ENCODE results near the gene OXGR1.
"Not testable (repeated sequence)": the region's sequence is repeated elsewhere in the genome, so short reads cannot be mapped to it uniquely, and the experiment has no call there.

Gene OXGR1

DNA sequence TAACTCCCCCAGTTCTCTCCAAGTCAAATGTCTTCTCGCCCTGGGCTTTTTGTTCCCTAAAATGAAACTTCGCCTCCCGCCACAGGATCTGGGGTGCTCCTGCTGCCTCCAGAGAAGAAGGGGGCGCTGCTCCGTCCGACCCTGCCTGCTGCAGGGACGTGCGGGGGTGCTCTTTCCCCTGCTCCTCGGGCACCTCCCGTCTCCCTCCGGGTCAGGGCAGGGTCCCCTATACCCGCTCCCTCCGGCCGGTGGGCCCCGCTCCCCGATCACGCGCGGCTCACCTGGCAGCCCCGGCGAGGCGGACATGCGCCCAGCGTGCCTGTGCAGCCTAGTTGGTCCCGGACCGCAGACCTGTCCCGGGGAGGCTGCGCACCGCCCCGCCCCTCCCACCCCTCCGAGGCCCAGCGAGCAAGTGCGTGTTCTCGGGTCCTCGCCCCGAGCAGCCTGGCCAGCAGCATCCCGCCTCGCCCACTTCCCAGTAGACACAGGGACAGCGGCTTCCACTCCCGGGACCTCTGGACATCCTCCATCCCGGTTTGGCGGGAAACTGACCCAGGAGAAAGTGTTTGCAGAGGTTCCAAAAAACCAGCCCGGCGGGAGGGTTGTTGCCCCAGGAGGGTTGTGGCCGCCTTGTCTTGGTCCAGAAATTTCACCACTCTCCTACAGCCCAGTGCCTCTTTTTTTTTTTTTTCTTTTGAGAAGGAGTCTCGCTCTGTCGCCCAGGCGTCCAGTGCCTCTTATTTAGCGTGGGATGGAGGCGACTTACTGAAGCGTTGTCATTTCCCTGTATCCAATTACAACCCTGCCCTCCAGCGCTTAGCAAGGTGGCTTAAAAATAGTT is at the start of gene OXGR1:
TSS of gene OXGR1 (minus strand) at position 460 of the 841 bp plus-strand sequence. CDS start 6,717 bp downstream, outside the sequence.
- TF ChIP-seq, protein P1, sequence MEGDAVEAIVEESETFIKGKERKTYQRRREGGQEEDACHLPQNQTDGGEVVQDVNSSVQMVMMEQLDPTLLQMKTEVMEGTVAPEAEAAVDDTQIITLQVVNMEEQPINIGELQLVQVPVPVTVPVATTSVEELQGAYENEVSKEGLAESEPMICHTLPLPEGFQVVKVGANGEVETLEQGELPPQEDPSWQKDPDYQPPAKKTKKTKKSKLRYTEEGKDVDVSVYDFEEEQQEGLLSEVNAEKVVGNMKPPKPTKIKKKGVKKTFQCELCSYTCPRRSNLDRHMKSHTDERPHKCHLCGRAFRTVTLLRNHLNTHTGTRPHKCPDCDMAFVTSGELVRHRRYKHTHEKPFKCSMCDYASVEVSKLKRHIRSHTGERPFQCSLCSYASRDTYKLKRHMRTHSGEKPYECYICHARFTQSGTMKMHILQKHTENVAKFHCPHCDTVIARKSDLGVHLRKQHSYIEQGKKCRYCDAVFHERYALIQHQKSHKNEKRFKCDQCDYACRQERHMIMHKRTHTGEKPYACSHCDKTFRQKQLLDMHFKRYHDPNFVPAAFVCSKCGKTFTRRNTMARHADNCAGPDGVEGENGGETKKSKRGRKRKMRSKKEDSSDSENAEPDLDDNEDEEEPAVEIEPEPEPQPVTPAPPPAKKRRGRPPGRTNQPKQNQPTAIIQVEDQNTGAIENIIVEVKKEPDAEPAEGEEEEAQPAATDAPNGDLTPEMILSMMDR (conservative IDR thresholded peaks at IDR 0.05; ENCODE audit: control insufficient read depth, insufficient read depth, low read depth, low read length), result no peak
- DNase-seq (ENCODE audit: low read depth), result no peak
- H3K4me3 ChIP-seq (ENCODE audit: control insufficient read depth, low read depth, low read length), result peak within 1 kb of the TSS; percentile 38

DNA sequence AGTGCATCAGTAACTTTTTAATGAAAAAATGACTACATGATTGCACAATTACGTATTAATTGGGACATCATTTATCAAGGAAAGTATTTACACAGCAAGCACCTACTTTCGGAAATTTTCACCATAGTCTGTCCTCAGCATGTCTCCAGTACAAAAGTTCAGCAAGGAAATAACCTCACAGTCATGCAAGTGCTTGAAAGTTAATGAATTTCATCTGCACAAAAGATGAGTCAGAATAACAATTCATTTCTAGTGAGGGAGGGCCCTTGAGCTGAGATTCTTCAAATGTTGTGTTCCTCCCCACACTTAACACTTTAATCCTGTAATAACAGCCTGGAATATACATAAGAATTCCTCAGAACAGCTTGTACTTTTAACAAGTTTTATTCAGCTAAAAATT is 49.0 kb upstream of the OXGR1 start:
- H3K4me3 ChIP-seq (ENCODE audit: control insufficient read depth, low read depth, low read length), result no peak overlapping the region
- DNase-seq (ENCODE audit: low read depth), result peak; percentile 96
- TF ChIP-seq, protein P1 (conservative IDR thresholded peaks at IDR 0.05; ENCODE audit: control insufficient read depth, insufficient read depth, low read depth, low read length), result no peak

DNA sequence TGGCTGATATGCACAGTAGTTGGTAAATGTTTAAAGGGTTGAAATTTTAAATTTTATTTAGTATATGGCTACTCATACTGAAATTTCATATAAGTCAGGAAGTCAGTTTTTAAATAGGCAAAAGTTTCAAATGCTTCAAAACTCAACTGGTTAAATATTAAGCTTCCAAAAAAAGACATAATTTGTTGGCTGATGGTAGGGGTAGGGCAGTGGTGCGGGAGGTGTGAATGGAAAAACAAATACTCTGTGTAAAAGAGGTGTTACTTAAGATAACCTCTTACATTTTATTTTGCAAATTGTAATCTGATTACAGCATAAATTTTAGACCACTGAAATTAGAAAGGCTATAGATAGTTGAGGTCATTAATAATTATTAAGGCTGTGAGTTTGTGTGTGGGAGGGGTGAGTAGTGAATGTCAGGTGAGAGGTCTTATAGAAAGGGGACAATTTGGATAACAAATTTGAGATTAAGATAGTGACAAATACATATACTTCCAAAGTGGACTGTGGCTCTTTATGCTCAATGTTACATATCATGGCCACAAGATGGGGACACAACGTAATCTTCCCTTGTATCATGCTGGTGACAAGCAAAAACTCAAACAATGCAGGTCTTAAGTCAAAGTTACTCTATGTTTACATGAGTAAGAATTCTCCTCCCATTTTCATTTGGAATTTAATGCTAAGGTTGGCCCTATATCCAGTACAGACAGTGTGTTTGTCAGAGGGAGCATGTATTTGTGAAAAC is 36.6 kb upstream of the OXGR1 start:
- no peak overlapping the region for H3K4me3 ChIP-seq (ENCODE audit: control insufficient read depth, low read depth, low read length)
- peak; percentile 77 for DNase-seq (ENCODE audit: low read depth)
- TF ChIP-seq, protein P1 (conservative IDR thresholded peaks at IDR 0.05; ENCODE audit: control insufficient read depth, insufficient read depth, low read depth, low read length), result peak; percentile 50

DNA sequence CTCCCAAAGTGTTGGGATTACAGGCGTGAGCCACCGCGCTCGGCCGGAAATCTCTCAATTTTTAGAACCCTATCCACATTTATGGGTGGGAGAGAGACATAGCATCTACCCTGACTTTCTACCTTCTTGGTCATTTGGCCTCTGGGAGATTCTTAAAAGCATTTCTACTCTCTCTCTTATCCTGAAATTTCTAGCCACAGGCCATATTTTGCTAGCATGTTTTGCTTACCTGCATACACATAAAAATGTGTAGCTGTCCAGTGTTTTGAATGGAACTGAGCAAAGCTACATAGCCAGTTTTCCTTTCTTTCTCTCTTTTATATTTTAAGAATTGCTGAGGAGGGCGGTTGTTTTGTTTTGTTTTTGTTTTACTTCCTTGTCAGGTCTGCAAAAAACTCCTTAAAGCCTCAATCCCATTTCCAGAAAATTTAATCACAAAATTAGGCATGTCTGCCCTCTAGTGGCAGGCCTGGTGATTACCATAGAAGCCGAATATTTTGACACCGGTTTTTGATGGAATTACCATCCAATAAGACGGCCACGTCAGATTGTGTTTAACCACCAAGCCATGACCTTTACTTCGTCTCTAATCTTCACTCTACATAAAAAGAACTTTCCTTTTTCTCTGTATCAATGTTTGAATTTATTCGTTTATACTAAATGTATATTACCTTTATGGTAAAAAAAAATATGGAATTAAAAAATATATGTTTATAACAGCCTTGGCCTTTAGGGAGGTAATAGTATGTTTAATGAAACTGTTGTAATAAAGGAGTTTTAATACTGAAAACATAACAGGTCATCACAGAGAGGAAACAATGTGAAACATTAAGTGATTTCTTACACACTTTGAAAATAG is 34.4 kb upstream of the OXGR1 start:
- TF ChIP-seq, protein P1 (conservative IDR thresholded peaks at IDR 0.05; ENCODE audit: control insufficient read depth, insufficient read depth, low read depth, low read length), result peak; percentile 85
- H3K4me3 ChIP-seq (ENCODE audit: control insufficient read depth, low read depth, low read length), result no peak overlapping the region
- peak; percentile 67 for DNase-seq (ENCODE audit: low read depth)

DNA sequence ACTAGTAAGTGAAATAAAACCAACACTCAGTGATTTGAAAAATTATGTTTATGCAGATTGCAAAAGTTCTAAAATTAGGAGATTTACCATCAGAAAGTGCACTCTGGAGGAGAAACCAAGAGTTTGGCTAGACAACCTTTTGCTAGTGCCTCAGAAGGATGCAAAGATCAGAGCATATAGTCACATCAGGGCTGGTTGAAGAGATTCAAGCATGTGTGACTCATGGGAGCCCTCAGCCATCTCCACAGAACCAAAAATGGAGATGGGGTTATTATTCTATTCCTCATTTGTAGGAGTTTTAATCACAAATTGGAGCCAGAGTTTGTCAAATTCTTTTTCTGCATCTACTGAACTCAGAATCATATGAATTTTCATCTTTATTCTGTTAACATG is 32.9 kb upstream of the OXGR1 start:
- TF ChIP-seq, protein P1 (conservative IDR thresholded peaks at IDR 0.05; ENCODE audit: control insufficient read depth, insufficient read depth, low read depth, low read length), result no peak
- H3K4me3 ChIP-seq (ENCODE audit: control insufficient read depth, low read depth, low read length), result no peak overlapping the region
- DNase-seq (ENCODE audit: low read depth), result peak; percentile 28

DNA sequence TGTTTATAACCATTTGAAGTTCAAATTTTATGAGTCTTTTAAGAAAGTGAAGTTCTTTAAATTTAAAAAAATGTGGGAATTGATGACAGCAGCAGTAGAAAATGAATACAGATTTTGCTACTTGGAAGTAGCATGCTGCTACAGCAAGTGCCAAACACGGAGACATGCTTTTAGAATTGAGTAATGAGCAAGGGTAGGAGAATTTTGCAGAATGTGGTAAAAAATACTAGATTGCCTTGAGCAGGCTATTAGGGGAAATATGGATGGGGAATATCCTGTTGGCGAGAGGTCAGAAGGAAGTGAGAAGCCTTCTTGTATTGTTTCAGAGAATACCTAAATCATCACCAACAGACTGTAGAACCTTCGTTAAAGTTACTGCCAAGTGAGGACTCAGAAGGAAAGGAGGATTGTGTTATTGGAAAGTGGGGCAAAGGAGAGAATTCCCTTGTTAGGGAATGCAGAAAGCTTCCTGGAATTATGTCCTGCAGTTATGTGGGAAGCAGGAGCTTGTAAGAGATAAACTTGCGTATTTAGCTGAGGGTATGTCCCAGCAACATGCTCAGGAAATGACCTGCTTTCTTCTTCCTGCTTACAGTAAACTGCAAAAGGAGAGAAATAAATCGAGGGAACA is 32.4 kb upstream of the OXGR1 start:
- DNase-seq (ENCODE audit: low read depth), result peak; percentile 23
- TF ChIP-seq, protein P1 (conservative IDR thresholded peaks at IDR 0.05; ENCODE audit: control insufficient read depth, insufficient read depth, low read depth, low read length), result no peak
- no peak overlapping the region for H3K4me3 ChIP-seq (ENCODE audit: control insufficient read depth, low read depth, low read length)

DNA sequence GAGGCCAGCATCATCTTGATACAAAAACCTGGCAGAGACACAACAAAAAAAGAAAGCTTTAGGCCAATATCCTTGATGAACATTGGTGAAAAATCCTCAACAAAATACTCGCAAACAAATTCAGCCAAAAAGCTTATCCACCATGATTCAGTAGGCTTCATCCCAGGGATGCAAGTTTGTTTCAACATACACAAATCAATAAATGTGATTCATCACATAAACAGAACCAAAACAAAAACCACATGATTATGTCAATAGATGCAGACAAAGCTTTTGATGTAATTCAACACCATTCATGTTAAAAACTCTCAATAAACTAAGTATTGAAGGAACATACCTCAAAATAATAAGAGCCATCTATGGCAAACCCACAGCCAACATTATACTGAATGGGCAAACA is 29.5 kb upstream of the OXGR1 start:
- not testable (repeated sequence) for H3K4me3 ChIP-seq (ENCODE audit: control insufficient read depth, low read depth, low read length); DNase-seq (ENCODE audit: low read depth)
